Thoracic aorta endothelial cell (primary cell): Measurements from ENCODE around the gene LIN52. TPM values are rescaled to one million over a fixed set of nuclear protein-coding genes. Genes with fewer than 3 reads are reported as not detected.

Experiments used
- small RNA-seq: library from RNA; depleted of rRNA; stranded (forward); fragments of <200 nt; gene quantifications from one replicate; pipeline ENCODE3, GENCODE V24; 2012
- total RNA-seq: library from RNA; depleted of rRNA; stranded (reverse); fragments of >200 nt; gene quantifications from 2 replicates; pipeline ENCODE4 v1.2.3, GENCODE V29; 2012

LIN52 gene
- 10.8 and 11.1 TPM in 2 replicates for total RNA-seq

GRCh38 chr14:74084277-74085046 lies at the start of gene LIN52, which contains the start of gene ALDH6A1:
TSS of gene LIN52 (plus strand) at chr14:74084956. CDS start at chr14:74084975, 19 bp downstream.
TSS of gene ALDH6A1 (minus strand) at chr14:74084453. CDS start at chr14:74084394, 59 bp downstream.

GRCh38 chr14:74238974-74239847 lies 154.5 kb downstream of the LIN52 start, which contains the start of gene VSX2:
TSS of gene VSX2 (plus strand) at chr14:74239449. CDS start at chr14:74239562, 113 bp downstream.

Small RNAs within 50 kb of the gene (small RNA-seq; reads per million reads assigned to genes)
- gene AC006349.1 (not detected), gene RN7SL530P (not detected)

Other genes starting within 250 kb of the LIN52 start
- 3.5 and 4.5 TPM in 2 replicates for gene PTGR2, start 233.1 kb upstream of the LIN52 start, total RNA-seq
- 55.1 and 60.7 TPM in 2 replicates for gene ZNF410, start 198.1 kb upstream of the LIN52 start, total RNA-seq
- gene FAM161B, start 134.9 kb upstream of the LIN52 start, total RNA-seq = 2.3 and 2.9 TPM in 2 replicates
- gene COQ6, start 134.7 kb upstream of the LIN52 start, total RNA-seq = 13.2 and 17.3 TPM in 2 replicates
- gene ENTPD5, start 65.7 kb upstream of the LIN52 start, total RNA-seq = 14.5 and 15.4 TPM in 2 replicates
- 2.7 and 3.2 TPM in 2 replicates for gene BBOF1, start 65.6 kb upstream of the LIN52 start, total RNA-seq
- 23.1 and 25.0 TPM in 2 replicates for gene ALDH6A1, start 503 bp upstream of the LIN52 start, total RNA-seq
- gene VSX2, start 154.5 kb downstream of the LIN52 start, total RNA-seq = not detected in 2 replicates
- gene ABCD4, start 218.0 kb downstream of the LIN52 start, total RNA-seq = 41.8 and 49.2 TPM in 2 replicates